Coronary artery (tissue), 2 donors: ENCODE data around the gene STK32C.
"Not testable (repeated sequence)": the region's sequence is repeated elsewhere in the genome, so short reads cannot be mapped to it uniquely, and the experiment has no call there.

Experiments
- DNase-seq: peaks from one replicate; pipeline ENCODE4 v3.0.0-alpha.2; 2017; ENCODE audit warnings: low spot score
- H3K27ac ChIP-seq, 2 donors: fragments of 200-600 bp; sonication (generic); one replicate each; pipeline ENCODE4 v1.5.1; 2016 to 2019
- H3K4me3 ChIP-seq: fragments of 200-600 bp; sonication (generic); 2 replicates; pipeline ENCODE4 v1.5.1; 2016; ENCODE audit warnings: mild to moderate bottlenecking, moderate library complexity
- CTCF ChIP-seq: fragments of 200-600 bp; sonication (generic); IDR thresholded peaks from one replicate; pipeline ENCODE4 v1.5.1; 2019; ENCODE audit warnings: antibody characterized with exemption

Gene STK32C

DNA sequence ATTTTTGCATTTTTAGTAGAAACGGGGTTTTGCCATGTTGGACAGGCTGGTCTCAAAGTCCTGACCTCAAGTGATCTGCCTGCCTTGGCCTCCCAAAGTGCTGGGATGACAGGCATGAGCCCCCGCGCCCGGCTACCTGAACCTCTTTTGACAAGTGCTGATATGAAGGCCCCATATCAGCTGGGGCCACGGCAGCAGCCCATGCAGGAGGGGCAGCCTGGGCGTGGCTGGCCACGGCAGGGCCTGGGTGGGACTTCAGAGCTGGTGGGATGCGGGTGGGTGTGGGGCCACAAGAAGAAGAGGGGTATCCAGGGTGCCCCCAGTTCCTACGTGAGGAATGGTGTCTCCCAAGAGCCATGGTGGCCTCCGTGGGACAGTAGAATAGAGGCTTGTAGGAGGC lies 31.1 kb upstream of the STK32C start:
- no peak for TF ChIP-seq CTCF
- DNase-seq, result no peak
- Histone ChIP-seq H3K27ac (no peak overlapping the region), H3K4me3 (no peak overlapping the region)

- not testable (repeated sequence) for DNase-seq, H3K27ac ChIP-seq
- H3K4me3 ChIP-seq, result peak overlapping the region; percentile 63
These were observed 30.1 kb upstream of the STK32C start for GRCh38 chr10:132337854-132338253.

DNA sequence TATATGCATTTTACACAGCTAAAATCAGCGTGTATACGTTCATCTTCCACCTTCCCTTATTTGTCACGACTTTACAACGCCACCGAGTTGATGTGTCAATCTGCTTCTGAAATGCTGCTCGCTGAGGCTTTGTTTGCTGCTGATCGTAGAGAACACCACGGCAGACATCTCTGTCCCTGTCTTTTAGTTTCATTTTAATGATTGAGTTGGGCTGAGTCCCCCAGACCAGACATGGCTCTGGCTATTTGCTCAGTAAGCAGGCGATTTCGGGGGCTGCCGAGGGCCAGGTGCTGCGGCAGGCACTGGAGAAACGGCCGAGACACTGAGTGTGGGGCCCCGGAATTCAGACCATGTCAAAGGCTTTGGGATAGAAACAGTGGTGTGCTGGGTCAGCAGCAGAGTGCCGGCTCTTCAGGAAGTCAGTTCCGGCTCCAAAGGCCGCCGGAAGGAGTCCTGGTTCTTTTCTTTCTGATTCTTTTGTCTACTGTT lies 29.2 kb upstream of the STK32C start:
- DNase-seq, result no peak
- Histone ChIP-seq H3K4me3 (peak overlapping the region; percentile 63), H3K27ac (peak overlapping the region in 1 of 2 donors; percentile 76)
- no peak for TF ChIP-seq CTCF

DNA sequence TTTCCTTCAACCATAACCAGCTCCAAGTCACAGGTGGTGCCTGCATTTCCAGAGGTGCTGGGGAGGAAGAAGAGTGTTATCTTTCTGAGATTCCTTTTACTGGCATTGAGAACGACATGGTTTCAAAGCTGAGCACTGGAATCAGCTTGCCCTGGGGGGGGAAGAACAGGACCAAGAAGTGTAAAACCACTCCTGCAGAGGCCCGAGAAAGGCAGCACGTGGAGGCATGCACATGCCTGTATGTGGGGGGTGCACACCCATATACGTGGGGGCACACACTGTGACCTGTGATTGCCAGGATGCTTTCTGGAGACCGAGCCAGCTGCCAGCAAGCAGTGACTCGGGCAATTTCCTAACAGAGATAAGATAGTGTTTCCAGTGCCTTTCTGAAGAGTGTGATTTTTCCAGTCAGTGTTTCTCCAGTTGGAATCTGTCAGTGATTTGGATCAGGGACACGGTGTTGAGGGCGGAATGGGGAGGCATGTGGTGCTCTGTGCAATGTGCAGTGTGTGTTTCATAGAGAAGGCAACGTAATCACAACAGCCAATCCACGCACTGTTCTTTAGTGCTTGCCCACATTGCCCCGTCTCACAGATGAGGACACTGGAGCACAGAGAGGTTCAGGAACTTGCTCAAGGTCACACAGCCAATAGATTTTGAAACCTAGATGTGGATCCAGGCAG lies 28.5 kb upstream of the STK32C start:
- no peak for DNase-seq
- TF ChIP-seq CTCF, result no peak
- Histone ChIP-seq H3K27ac (peak overlapping the region in 1 of 2 donors; percentile 76), H3K4me3 (peak overlapping the region; percentile 63)

- Histone ChIP-seq H3K27ac (peak overlapping the region in 1 of 2 donors; percentile 76), H3K4me3 (no peak overlapping the region)
- DNase-seq, result no peak
- no peak for TF ChIP-seq CTCF
These were observed 27.7 kb upstream of the STK32C start for GRCh38 chr10:132335189-132336063.

- TF ChIP-seq CTCF, result no peak
- no peak for DNase-seq
- Histone ChIP-seq H3K4me3 (no peak overlapping the region), H3K27ac (peak overlapping the region in 1 of 2 donors; percentile 15)
These were observed 27.0 kb upstream of the STK32C start for GRCh38 chr10:132334631-132335188.

- TF ChIP-seq CTCF, result no peak
- H3K4me3 ChIP-seq, result no peak overlapping the region
- H3K27ac ChIP-seq, result no peak overlapping the region
- DNase-seq, result no peak
These were observed 25.6 kb upstream of the STK32C start for GRCh38 chr10:132333386-132333785.
